GM21381 (cell line): ENCODE results near the gene SCFD1.
"Not testable (repeated sequence)": the region's sequence is repeated elsewhere in the genome, so short reads cannot be mapped to it uniquely, and the experiment has no call there.

Source experiments
- ATAC-seq: cut with Tn5 transposase; IDR thresholded peaks from one replicate; pipeline ENCODE4 v1.9.1; 2021; ENCODE audit warnings: mild to moderate bottlenecking, moderate library complexity; ENCODE audit not compliant: unreplicated experiment

SCFD1 gene

GRCh38 chr14:30610787-30611343, 11.3 kb upstream of the SCFD1 start:
- no peak for ATAC-seq

GRCh38 chr14:30614155-30614554, 8.0 kb upstream of the SCFD1 start:
- ATAC-seq: no peak

- ATAC-seq: peak; percentile 34
Measured at GRCh38 chr14:30620178-30620577, 1.9 kb upstream of the SCFD1 start.

- ATAC-seq: peak; percentile 5
Measured at GRCh38 chr14:30621354-30621939, 672 bp upstream of the SCFD1 start.

- no peak for ATAC-seq
Measured at GRCh38 chr14:30623412-30624131, 1.5 kb downstream of the SCFD1 start.

GRCh38 chr14:30624132-30624423, 2.0 kb downstream of the SCFD1 start:
- no peak for ATAC-seq

- ATAC-seq: no peak
Measured at GRCh38 chr14:30625533-30625932, 3.4 kb downstream of the SCFD1 start.

- ATAC-seq: not testable (repeated sequence)
Measured at GRCh38 chr14:30629432-30629831, 7.3 kb downstream of the SCFD1 start.

- ATAC-seq: no peak
Measured at GRCh38 chr14:30630248-30630647, 8.1 kb downstream of the SCFD1 start.

- ATAC-seq: no peak
Measured at GRCh38 chr14:30632730-30633129, 10.6 kb downstream of the SCFD1 start.

GRCh38 chr14:30638926-30639325, 16.8 kb downstream of the SCFD1 start:
- ATAC-seq: no peak

- ATAC-seq: no peak
Measured at GRCh38 chr14:30641207-30641606, 19.1 kb downstream of the SCFD1 start.

GRCh38 chr14:30644462-30644861, 22.3 kb downstream of the SCFD1 start:
- not testable (repeated sequence) for ATAC-seq

- no peak for ATAC-seq
Measured at GRCh38 chr14:30645600-30645999, 23.5 kb downstream of the SCFD1 start.

GRCh38 chr14:30648471-30648870, 26.4 kb downstream of the SCFD1 start:
- no peak for ATAC-seq

GRCh38 chr14:30651937-30652336, 29.8 kb downstream of the SCFD1 start:
- ATAC-seq: no peak

- no peak for ATAC-seq
Measured at GRCh38 chr14:30655124-30655523, 33.0 kb downstream of the SCFD1 start.

- ATAC-seq: no peak
Measured at GRCh38 chr14:30655658-30656057, 33.5 kb downstream of the SCFD1 start.

GRCh38 chr14:30656190-30656632, 34.1 kb downstream of the SCFD1 start:
- no peak for ATAC-seq

GRCh38 chr14:30657050-30657449, 34.9 kb downstream of the SCFD1 start:
- no peak for ATAC-seq

GRCh38 chr14:30657606-30658163, 35.6 kb downstream of the SCFD1 start:
- ATAC-seq: no peak

- ATAC-seq: no peak
Measured at GRCh38 chr14:30658645-30659044, 36.5 kb downstream of the SCFD1 start.
